HG03175 (cell line): Measurements from ENCODE around the gene CASZ1.

Source experiments
- ATAC-seq: cut with Tn5 transposase; IDR thresholded peaks from one replicate; pipeline ENCODE4 v1.9.1; 2021; ENCODE audit warnings: mild to moderate bottlenecking, moderate library complexity; ENCODE audit not compliant: unreplicated experiment

The CASZ1 gene

GRCh38 chr1:10631121-10631810 lies 165.2 kb downstream of the CASZ1 start:
- no peak for ATAC-seq

- ATAC-seq, result no peak
Observed at GRCh38 chr1:10630661-10631120, 165.8 kb downstream of the CASZ1 start.

GRCh38 chr1:10629816-10630571 lies 166.5 kb downstream of the CASZ1 start:
- ATAC-seq, result no peak

GRCh38 chr1:10629091-10629815 lies 167.2 kb downstream of the CASZ1 start:
- ATAC-seq, result no peak

- ATAC-seq, result no peak
Observed at GRCh38 chr1:10628685-10629084, 167.8 kb downstream of the CASZ1 start.

- ATAC-seq, result no peak
Observed at GRCh38 chr1:10626791-10627410, 169.5 kb downstream of the CASZ1 start.

GRCh38 chr1:10626131-10626731 lies 170.2 kb downstream of the CASZ1 start:
- ATAC-seq, result no peak

- no peak for ATAC-seq
Observed at GRCh38 chr1:10625554-10625953, 170.9 kb downstream of the CASZ1 start.

GRCh38 chr1:10625076-10625475 lies 171.4 kb downstream of the CASZ1 start:
- no peak for ATAC-seq

- no peak for ATAC-seq
Observed at GRCh38 chr1:10624256-10625050, 172.0 kb downstream of the CASZ1 start.

- ATAC-seq, result no peak
Observed at GRCh38 chr1:10623686-10624145, 172.7 kb downstream of the CASZ1 start.

GRCh38 chr1:10622910-10623685 lies 173.3 kb downstream of the CASZ1 start:
- ATAC-seq, result no peak

GRCh38 chr1:10621906-10622305 lies 174.5 kb downstream of the CASZ1 start:
- no peak for ATAC-seq

GRCh38 chr1:10620776-10621175 lies 175.7 kb downstream of the CASZ1 start:
- ATAC-seq, result no peak

GRCh38 chr1:10617931-10618885 lies 178.2 kb downstream of the CASZ1 start:
- no peak for ATAC-seq

- ATAC-seq, result no peak
Observed at GRCh38 chr1:10617318-10617717, 179.1 kb downstream of the CASZ1 start.

- ATAC-seq, result no peak
Observed at GRCh38 chr1:10616696-10617095, 179.8 kb downstream of the CASZ1 start.
